ENCODE measurements around the gene TYMP.

Gene TYMP

DNA sequence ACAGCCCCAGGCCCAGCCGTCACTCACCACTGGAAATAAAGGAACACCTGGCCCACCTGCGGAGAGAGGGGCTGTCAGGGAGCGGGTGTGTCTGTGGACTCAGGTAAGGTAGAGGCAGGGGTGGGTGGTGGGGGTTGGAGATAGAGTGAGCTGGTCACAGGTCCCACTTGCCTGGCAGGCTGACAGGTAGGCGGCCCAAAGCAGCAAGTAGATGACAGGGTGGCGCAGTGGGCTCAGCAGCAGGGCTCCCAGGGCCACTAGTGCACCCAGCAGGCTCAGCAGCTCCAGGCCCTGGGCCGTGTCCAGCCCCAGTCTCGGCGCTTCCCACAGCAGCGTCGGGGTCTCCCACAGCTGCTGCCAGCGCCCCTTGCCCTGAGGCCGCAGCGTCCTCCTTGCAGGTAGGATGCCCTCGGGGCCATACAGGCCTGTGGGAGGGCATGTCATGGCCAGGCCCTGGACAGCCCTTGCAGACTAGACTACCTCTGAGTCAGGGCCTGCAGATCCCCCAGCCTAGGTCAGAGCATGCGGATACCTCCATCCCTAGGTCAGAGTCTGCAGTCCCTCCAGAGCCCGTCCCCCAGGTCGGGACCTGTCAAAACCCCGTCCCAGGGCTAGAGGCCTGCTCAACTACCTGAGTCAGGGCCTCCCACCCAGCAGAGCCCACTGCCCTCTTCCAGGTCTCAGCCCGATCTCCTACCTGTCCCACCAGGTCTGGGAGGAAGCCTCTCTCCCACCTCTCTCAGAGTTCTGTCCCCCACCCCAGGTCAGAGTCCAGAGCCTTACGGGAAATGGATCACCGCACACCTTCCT lies 23.0 kb downstream of the TYMP start:
- DNase-seq (ENCODE audit: extremely low read depth in 1 of 2, low read depth in 1 of 2), result no peak

DNA sequence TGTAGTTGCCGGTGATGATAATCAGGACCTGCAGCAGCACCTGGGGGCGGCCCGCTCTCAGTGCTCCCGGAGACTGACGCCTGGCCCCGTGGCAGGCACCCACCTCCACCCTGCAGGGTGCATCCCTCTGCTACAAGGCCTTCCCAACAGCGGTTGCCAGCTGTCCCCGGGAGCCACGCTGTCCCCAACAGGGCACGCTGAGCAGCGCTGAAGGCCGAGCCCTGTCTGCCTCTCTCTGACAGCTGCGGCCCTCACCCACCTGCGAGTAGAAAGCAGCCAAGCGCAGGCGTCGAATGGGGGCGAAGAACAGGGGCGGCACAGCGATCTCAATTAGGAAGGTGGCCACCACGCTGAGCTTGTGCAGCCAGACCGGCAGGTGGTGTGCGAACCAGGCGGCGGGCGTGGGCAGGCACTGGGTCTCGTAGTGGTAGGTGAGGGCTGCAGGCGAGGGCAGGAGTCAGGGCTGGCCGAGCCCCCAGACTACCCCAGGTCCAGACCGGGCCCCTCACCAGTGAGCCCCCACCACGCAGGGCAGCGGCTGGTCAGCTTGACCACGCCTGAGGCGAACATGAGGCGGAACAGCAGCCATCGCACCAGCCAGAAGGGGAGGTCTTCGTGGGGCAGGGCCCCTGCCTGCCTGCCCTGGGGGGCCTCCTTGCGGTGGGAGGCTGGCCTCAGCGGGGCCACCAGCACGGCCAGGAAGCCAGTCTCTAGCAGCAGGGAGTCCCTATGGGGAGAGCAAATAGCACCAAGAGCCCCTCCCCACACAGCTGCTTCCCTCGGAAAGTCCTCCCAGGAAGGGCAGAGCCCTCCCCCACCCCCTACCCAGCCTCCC lies 23.8 kb downstream of the TYMP start:
- no peak for DNase-seq (ENCODE audit: extremely low read depth in 1 of 2, low read depth in 1 of 2)

DNA sequence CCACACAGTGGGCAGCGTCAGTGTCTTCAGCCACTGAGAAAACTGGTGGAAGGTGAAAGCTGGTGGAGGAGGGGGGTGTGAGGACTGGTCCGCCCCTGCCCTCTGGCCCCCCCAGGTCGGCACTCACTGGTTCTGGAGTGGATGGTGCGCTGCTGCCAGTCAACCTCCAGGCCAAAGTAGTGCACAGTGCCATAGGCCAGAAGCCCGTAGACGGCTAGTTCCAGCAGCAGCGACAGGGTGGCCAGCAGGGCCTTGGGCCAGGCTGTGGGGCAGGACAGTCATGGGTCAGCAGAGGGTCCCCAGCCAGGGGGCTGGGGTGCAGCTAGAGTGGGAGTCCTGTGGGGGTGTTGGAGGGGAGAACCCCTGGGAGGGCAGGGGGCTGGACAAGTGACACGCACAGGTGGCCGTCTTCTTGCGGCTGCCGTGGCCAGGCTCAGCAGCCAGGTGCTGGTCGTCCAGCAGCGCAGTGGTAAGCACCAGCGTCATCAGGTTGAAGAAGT lies 24.5 kb downstream of the TYMP start:
- no peak for DNase-seq (ENCODE audit: extremely low read depth in 1 of 2, low read depth in 1 of 2)

DNA sequence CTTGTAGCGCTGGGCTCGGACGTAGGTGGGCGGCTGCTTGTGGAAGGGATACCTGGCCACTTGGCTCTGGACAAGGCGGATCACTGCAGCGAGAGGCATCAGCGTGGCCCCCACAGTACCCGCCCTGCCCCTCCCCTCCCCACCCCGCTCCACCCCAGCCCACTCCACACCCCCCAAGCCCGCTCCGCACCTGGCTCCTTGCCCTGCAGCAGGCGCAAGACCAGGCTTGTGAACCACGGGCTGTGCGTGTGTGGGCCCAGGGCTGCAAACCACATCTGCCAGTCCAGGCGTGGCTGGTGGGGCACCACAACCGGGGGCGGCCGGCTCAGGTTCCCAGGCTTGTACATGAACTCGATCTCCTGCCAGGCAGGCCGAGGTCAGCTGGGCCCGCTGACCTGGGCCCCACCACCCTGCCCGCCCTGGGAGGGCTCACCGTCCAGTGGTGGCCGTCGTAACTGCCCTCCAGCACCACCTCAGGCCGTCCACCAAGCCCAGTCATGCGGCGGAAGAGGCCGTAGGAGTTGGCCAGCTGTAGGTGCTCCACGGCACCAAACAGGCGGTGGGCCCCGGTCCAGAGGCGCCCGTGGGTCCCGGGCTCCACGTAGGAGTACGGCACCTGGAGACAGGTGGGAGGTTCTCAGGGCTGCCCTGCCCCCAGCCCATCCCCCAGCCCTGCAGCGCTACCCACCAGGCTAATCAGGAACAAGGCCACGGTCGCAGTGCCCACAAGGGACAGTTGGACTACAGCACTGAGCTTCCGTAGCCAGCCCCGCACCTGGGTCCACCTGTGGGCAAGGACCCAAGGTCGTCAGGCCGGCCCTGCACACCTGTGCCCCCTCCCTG lies 25.2 kb downstream of the TYMP start:
- DNase-seq (ENCODE audit: extremely low read depth in 1 of 2, low read depth in 1 of 2), result no peak

DNA sequence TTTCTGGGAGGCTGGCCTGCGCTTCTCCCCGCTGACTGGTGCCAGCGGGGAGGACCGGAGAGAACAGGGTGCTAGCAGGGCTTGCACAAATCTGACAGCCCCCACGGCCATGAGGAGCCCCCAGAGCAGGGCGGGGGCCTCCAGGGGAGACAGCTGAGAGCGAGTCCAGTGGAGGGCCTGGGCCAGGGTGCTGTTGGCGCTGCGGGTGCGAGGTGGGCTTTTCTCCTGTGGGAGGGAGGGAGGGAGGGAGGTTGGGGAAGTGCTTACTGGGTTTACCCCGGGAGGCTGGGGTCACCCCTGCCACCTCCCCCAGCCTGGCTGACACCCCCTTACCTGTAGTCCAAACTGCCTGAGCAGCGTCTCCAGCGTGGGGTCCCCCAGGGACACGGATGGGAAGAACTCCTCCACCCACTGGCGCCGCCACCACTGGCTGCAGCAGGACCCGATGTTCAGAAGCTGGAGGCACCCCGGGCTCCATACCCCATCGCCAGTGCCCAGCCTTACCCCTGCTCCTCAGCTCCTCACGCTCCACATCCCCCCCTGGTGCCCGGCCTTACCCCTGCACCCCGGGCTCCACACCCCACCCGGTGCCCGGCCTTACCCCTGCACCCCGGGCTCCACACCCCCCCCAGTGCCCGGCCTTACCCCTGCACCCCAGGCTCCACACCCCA lies 26.2 kb downstream of the TYMP start:
- DNase-seq (ENCODE audit: extremely low read depth in 1 of 2, low read depth in 1 of 2), result no peak

DNA sequence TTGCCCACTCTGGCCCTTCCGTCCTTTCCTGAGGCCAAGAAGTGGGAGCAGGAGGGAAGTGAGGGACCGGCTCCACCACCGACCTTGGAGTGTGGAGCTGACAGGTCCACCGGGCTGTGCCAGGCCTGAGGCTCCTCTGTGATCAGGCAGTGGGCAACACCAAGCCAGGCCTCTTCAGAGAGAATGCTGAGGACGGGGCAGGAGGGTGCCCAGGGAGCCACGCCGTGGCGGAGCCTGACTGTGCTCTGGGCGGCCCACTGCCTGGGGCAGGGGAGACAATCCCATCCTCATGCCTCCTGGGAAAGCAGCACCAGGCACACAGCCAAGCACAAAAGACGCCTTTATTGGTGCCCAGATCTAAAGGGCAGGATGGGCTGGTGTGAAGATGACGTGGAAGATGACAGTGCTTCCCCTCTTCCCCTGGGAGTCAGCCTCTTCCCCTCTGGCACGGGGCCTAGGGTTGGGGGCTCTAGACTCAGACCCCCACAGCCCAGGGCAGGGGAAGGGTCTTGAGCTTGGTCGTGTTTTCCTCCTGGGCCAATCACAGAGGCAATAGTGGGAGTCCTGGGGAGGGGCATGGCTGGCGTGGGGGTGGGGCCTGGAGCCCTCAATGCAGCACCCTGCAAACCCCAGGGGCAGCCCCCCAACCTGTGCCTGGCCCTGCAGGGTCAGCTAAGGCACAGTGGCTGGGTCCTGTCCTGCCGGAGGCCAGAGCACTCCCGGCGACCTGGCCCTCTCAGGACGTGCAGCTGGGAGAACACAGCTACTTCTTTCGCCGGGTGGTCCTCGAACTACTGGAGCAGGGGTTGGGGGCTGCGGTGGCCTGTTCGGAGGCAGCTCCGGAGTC lies 27.0 kb downstream of the TYMP start:
- DNase-seq (ENCODE audit: extremely low read depth in 1 of 2, low read depth in 1 of 2), result no peak

DNA sequence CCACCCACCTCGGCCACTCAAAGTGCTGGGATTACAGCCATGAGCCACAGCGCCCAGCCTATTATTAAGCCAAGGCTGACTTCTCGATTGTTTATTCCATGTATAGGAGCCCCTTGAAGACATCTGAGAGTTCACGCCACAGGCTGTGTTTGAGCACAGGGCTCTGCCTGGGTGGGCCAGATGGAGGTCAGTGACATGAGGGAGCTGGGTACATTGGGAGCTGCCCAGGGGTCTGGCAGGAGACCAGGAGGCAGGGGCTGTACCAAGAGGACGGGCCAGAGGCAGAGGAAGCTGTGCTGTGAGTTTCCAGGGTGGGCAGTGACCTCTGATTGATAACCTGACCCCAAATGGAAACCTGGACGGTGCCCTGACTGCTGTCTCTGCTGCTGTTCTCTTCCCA lies 27.7 kb downstream of the TYMP start:
- no peak for DNase-seq (ENCODE audit: extremely low read depth in 1 of 2, low read depth in 1 of 2)

DNA sequence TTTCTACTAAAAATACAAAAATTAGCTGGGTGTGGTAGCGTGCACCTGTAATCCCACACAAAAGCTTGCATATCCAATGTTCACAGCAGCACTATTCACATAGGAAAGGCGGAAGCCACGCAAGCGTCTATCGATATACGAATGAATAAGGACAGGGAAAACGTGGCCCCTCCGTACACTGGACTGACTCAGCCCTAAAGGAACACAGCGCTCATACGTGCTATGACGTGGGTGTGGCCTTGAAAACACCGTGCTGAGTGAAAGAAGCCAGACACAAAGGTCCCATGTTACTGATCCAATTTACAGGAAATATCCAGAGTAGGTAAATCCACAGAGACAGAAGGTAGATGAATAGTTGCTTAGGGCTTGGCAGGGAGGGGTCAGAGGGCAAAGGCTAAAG lies 29.4 kb downstream of the TYMP start:
- DNase-seq (ENCODE audit: extremely low read depth in 1 of 2, low read depth in 1 of 2), result no peak

DNA sequence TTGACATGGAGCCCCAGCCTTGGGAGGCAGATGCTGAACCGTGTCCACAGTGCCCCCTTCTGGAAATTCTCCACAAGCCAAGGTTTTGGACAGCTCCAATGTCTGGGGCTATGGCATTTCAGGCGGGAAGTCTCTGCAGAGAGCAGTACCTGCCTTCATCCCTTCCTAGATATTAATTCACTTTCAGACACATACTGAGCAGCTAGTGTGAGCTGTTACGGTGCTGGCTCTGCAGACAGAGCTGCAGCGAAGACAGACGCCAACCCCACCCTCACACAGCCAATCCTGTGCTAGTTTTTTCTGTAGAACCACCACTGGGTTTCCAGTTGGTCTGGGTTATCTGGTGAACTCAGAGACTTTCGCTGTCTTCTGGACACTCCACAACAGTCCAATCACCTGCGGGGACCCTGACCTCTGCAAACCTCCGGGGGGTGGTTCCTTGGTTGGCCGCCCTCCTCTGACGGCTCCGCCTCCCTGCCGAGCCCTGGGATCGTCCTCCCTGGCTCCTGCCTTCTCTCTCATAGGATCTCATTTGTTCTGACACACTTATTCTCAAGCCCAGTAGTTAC lies 31.4 kb downstream of the TYMP start:
- peak; percentile 38 to 42 for DNase-seq (ENCODE audit: extremely low read depth in 1 of 2, low read depth in 1 of 2)

DNA sequence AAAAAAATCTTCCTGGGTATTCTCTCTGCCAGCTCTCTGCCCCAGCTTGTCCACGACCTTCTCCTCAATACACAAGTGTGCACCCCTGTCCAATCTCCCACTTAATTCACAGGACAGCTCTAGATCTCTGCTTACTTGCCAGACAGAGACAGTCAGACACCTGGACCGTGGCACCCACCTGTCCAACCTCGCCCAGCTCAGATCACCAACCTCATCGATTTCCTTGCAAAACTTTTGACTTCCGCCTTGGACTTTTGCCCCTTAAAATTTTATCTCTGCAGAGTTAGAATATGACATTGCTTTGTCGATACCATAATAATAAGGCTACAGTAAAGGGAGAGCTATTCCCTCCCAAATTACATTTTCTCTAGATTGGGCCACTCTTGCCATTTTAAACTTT lies 32.7 kb downstream of the TYMP start:
- no peak for DNase-seq (ENCODE audit: extremely low read depth in 1 of 2, low read depth in 1 of 2)

DNA sequence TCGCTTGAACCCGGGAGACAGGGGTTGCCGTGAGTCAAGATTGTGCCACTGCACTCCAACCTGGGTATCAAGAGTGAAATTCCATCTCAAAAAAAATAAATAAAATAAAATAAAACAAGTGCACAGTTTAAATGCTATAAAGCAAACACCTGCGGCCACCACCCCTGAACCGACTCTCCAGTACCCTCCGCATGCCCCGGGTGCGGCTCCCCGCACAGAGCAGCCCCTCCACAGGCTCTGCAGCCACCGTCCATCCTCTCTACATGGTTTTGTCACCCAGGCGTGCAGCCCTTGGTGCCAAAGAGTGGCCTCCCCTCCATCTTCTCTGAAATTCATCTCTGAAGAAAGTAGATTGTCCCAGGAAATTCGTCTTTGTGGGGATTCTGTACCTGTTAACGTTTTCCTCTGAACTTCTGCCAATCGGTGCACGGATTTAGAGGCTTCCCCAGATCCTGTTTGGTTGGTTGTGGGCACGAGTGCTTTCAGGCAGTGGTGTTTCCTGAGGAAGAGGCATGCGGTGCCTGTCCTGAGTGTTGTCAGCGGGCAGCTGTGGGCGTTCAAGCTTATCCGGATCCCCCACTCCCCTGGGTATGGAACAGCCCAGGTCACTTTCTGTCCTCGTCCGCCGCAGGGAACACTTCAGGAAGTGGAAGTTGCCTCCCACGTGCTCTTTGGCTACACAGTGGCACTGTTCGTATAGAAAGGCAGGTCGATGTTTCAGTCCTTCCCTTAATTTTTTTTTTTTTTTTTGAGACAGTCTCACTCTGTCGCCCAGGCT lies 39.1 kb downstream of the TYMP start:
- no peak for DNase-seq (ENCODE audit: extremely low read depth in 1 of 2, low read depth in 1 of 2)

DNA sequence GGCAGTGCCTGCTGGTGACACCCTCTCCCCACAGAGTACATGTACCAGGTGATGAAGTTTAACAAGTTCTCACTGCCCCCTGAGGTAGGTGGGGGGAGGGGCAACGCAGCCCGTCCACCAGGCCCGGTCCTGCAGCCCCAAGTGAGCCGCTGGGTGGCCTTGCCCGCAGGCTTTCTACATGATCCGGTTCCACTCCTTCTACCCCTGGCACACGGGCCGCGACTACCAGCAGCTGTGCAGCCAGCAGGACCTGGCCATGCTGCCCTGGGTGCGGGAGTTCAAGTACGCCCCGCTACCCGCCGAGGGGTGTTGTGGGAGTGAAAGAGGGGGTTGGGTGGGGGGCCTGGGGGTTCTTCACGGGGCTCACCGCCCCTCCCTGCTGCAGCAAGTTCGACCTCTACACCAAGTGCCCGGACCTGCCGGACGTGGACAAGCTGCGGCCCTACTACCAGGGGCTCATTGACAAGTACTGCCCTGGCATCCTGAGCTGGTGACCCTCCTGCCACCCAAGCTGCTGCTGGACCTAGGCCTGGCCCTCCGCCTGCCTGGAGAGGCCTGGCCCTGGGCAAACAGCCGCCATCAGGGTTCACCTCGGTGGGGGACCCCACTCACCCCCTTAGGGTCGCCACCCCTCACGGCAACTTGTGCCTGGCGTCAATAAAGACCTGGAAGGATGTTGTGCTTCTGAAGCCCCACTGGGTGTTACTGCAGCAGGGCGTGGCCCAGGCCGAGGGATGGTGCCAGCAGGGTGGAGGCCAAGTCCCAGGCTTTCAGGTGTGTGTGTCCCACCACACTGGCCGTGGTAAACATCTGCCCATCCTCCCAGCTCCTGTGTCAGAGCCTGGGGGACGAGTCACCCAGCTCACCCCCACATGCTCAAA lies 40.2 kb downstream of the TYMP start:
- no peak for DNase-seq (ENCODE audit: extremely low read depth in 1 of 2, low read depth in 1 of 2)

DNA sequence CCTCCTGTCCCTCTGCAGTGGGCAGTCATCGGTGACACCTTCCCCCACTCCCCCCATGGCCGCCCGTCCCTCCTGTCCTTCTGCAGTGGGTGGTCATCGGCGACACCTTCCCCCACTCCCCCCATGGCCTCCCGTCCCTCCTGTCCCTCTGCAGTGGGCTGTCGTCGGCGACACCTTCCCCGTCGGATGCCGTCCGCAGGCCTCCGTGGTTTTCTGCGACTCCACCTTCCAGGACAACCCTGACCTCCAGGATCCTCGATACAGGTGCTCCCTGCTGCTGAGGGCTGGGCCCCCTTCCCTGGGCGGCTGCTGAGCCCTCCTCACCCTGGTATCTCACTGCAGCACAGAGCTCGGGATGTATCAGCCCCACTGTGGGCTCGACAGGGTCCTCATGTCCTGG lies 40.9 kb downstream of the TYMP start:
- no peak for DNase-seq (ENCODE audit: extremely low read depth in 1 of 2, low read depth in 1 of 2)

DNA sequence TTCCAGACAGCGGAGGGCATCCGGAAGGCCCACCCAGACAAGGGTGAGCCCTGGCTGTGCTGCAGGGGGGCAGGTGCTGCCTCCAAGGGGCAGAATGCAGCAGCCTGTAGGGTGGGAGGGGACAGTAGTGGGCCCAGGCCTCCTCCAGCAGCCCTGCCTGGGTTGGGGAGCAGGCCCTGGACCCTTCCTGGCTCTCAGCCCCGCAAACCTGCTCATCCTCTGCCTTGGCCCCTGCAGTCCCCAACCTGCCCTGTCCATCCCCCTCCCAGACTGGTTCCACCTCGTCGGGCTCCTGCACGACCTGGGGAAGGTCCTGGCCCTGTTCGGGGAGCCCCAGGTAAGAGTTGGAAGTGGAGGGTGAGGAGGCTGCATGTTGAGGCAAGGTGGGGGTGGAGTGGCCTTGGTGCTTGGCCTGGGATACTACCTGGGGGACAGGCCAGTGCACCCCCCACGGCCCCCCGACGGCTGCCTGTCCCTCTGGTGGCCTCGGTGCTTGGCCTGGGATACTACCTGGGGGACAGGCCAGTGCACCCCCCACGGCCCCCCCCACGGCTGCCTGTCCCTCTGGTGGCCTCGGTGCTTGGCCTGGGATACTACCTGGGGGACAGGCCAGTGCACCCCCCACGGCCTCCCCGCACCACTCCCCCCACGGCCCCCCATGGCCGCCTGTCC lies 41.7 kb downstream of the TYMP start:
- no peak for DNase-seq (ENCODE audit: extremely low read depth in 1 of 2, low read depth in 1 of 2)

DNA sequence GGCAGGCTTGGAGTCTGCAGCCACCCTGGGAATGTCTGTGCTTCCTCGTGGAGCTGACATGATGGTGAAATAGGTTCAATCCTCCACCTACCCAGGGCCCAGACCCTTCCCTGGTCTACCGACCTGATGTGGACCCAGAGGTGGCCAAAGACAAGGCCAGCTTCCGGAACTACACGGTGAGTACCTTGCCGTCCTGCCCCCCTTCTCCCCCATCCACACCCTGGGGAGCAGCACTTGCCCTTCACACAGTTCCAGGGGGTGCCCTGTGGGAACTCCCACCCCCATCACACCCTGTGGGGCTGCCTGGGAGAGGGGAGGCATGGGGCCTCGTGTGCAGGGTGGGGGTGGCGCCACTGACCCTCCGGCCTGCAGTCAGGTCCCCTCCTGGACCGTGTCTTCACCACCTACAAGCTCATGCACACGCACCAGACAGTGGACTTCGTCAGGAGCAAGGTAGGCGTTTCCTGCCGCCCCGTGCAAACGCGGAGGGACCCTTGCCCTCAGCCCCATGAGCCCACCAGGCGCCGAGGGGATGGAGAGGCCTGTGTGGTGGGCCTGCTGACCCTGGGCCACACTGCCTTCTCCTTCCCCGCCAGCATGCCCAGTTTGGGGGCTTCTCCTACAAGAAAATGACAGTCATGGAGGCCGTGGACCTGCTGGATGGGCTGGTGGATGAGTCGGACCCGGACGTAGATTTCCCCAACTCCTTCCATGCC lies 42.4 kb downstream of the TYMP start:
- no peak for DNase-seq (ENCODE audit: extremely low read depth in 1 of 2, low read depth in 1 of 2)

DNA sequence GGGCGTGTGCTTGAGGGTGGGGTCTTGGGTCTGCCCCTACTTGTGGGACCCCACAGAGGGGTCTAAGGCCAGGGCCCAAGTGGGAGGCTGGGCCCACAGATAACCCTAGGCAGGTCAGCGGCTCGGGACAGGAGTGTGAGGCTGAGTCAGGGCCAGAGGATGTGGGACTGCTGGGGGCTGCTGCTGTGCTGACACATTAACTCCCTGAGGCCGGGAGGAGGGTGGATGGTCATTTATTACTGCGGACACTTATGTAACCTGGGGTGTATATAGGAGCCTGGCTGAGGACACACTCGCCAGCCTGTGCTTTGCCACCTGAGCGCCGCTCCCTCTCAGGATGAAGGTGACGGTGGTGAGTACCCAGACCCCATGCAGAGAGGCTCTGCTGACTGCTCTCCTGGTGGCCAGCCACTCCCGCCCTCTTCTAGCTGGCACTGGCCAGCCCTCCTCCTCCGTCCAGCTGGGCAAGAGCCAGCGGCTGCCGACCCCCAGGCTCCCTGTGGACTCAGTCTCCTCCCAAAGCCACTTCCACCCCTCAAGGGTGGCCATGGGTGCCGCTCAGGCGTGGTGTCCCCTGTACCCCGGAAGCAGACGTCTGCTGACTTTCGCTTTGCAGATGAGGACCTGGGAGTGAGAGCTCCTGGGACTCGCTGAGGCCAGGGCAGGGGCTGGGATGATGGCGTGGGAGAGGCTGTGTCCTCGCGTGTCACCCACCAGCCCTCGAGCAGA lies 43.1 kb downstream of the TYMP start, which contains the start of gene MIOX:
TSS of gene MIOX (plus strand) at position 299 of the 729 bp plus-strand sequence. CDS start at position 338, 39 bp downstream.
- DNase-seq (ENCODE audit: extremely low read depth in 1 of 2, low read depth in 1 of 2), result no peak

Data from activated CD8-positive, alpha-beta memory T cell treated with anti-CD3 and anti-CD28 coated beads for 1 hour (primary cell).